ENCODE data around the gene KIRREL3.

GRCh38 chr11:126981635-126982034 lies 18.9 kb downstream of the KIRREL3 start:
- no peak for TF ChIP-seq EZH2 (IDR thresholded peaks at IDR 0.05)
- no peak for TF ChIP-seq POLR2AphosphoS5 (IDR thresholded peaks at IDR 0.05; ENCODE audit: borderline replicate concordance, low read depth, low read length)
- TF ChIP-seq FOXP2 (optimal IDR thresholded peaks at IDR 0.05; ENCODE audit: control extremely low read depth, extremely low read length, insufficient read depth) = peak; percentile 96

Data from SK-N-MC (cell line).